Subcutaneous adipose tissue (tissue), 4 donors: ENCODE measurements around the gene CASP3. TPM values are rescaled to one million over a fixed set of nuclear protein-coding genes. Genes with fewer than 3 reads are reported as not detected.

Experiments
- CTCF ChIP-seq: fragments of 450-650 bp; IDR thresholded peaks from one replicate; pipeline ENCODE4 v1.5.1; 2016; ENCODE audit warnings: low read depth, mild to moderate bottlenecking, control low read depth, antibody characterized with exemption, moderate library complexity
- total RNA-seq, 4 donors: library from RNA; depleted of rRNA; stranded (reverse); fragments of >200 nt; gene quantifications; one replicate each; pipeline ENCODE4 v1.1.0, GENCODE V29; 2016

Gene CASP3
- total RNA-seq, 4 donors from 2014 or later = 13.8 to 30.3 (median 23.1) TPM

- TF ChIP-seq CTCF = no peak
Measured at GRCh38 chr4:184672741-184673140, 23.5 kb upstream of the CASP3 start.

GRCh38 chr4:184671101-184671500, 21.9 kb upstream of the CASP3 start:
- TF ChIP-seq CTCF = no peak

- TF ChIP-seq CTCF = no peak
Measured at GRCh38 chr4:184669251-184669650, 20.0 kb upstream of the CASP3 start.

GRCh38 chr4:184668511-184669114, 19.4 kb upstream of the CASP3 start:
- TF ChIP-seq CTCF = no peak

- no peak for TF ChIP-seq CTCF
Measured at GRCh38 chr4:184668096-184668495, 18.8 kb upstream of the CASP3 start.

- no peak for TF ChIP-seq CTCF
Measured at GRCh38 chr4:184666670-184667069, 17.4 kb upstream of the CASP3 start.

- TF ChIP-seq CTCF = no peak
Measured at GRCh38 chr4:184664445-184665210, 15.4 kb upstream of the CASP3 start.
